ENCODE data around the gene CENPM.
"Not testable (repeated sequence)": the region's sequence is repeated elsewhere in the genome, so short reads cannot be mapped to it uniquely, and the experiment has no call there.

CENPM gene

DNA sequence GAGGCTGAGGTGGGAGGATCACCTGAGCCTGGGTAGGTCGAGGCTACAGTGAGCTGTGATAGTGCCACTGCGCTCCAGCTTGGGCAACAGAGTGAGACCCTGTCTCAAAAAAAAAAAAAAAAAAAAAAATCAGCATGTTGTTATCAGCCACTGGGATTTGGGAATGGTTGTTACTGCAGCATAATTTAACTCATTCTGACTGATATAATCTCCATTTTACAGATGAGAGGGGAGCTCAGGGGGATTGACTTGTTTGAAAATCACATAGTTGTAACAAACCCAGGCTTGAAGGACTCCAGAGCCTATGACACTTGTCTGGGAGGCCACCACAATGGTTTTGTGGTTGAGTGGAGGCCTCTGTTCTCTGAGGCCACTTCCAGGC, 19.3 kb upstream of the CENPM start:
- DNase-seq, result no peak

DNA sequence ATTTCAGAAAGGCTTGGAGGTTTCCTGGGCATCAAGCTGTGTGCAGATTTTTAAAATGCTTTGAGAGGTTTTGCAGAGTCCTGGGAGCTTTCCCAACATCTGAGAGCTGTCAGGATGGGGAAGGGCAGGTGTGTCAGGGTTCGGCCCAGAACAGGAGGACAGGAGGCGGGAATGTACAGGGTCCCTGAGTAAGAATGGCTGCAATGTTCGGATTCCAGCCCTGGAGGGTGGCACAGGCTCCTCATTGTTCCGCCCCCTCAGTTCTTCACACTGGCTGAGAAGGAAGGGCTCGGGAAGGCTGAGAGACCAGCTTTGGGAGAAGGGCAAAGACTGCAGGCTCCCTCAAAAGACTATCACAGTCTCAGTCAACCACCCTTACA, 17.1 kb upstream of the CENPM start:
- no peak for DNase-seq

- peak; percentile 24 to 40 for DNase-seq
These were observed 16.6 kb upstream of the CENPM start for GRCh38 chr22:41963453-41964111.

GRCh38 chr22:41957941-41958556, 11.1 kb upstream of the CENPM start:
- DNase-seq, result no peak

- no peak for DNase-seq
These were observed 5.8 kb upstream of the CENPM start for GRCh38 chr22:41952713-41953112.

DNA sequence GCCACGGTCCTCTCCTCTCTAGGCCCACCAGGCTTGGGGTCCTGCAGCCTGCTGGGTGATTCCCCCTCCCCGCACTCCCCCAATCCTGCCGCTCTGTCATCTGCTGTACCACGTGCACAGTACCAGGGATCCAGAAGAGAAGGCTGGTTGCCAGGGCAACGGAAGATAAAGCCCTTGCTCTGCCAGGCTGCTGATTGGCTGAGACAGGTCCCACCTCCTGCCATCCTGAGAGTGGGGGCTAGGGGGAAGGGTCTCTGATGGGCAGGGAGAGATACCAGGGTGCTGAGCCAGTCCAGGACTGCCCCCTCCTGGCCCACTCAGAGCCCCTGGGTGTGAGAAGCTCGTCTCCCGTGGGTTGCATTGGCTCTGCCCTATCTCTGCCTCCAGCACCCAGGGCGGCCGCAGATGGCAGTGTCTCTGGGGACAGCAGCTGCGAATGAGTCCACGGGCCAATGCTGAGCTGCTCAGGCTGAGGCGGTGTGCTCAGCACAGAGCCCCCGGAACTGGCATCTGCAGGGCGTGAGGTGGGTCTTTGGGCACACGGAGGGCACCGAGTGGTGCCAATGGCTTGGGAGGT, 5.0 kb upstream of the CENPM start, which contains the start of gene SMIM45:
Gene SMIM45, plus strand, starts transcription at position 253 of the 577 bp plus-strand sequence.
- no peak for DNase-seq

GRCh38 chr22:41949297-41949965, 2.5 kb upstream of the CENPM start:
- no peak for DNase-seq

DNA sequence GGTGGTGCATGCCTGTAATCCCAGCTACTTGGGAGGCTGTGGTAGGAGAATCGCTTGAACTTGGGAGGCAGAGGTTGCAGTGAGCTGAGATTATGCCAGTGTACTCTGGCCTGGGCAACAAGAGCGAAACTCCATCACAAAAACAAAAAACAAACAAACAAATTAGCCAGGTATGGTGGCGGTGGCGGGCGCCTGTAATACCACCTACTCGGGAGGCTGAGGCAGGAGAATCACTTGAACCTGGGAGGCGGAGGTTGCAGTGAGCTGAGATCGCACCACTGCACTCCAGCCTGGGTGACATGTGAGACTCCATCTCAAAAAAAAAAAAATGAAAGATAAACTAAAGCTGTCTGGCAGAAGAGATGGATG, 2.0 kb upstream of the CENPM start:
- DNase-seq, result not testable (repeated sequence)

DNA sequence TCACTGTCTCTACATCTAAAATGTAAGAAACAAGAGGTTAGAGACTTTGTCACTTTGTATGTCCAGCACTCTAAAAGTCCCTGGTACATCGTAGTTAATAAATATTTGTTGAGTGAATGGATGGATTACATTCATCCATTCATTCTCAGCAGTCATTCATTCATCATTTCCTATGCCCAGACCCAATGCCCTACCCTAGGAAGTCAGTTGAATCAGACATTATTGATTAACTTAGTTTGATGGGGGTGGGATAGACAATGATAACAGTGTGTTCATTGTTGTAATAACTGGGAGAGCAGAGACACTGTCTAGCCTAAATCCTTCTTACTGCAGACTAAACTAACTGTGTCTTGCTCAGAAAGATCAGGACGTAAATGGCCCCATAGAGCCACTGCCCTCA, 1.2 kb upstream of the CENPM start:
- no peak for DNase-seq

- DNase-seq, result no peak
These were observed 600 bp upstream of the CENPM start for GRCh38 chr22:41947424-41948080.

GRCh38 chr22:41943661-41944209, 3.2 kb downstream of the CENPM start:
- DNase-seq, result peak; percentile 17 to 46

GRCh38 chr22:41940832-41941765, 5.9 kb downstream of the CENPM start:
- peak; percentile 75 to 77 for DNase-seq

- peak; percentile 9 to 44 for DNase-seq
These were observed 6.7 kb downstream of the CENPM start for GRCh38 chr22:41939981-41940831.

DNA sequence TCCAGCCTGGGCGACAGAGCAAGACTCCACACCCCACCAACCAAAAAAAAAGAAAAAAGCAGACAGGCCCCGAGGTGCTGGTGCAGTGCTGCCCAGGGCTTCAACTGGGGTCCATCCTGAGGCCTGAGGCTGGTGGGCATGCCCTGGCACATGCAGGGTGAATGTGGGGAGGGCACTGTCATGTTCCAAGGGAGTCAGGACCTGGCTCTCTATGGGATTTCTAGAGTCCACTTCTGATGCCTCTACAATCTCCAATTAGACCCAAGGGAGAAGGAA, 10.1 kb downstream of the CENPM start:
- no peak for DNase-seq

GRCh38 chr22:41935509-41935908, 11.4 kb downstream of the CENPM start:
- no peak for DNase-seq

DNA sequence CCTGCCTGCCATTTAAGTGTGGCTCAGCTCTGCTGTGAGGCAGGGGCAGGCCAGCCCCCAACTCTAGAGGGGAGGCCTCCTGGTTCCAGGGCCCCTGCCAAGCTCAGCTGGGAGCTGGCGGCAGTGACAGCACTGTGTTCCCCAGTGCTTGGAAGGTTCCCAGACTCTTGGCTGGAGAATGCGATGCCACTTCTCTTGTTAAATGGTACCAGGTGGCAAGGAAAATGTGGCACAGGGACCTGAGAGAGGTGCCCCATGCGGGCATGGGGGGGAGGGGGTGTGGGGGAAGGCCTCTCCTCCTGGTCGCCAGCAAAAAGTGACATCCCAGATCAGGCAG, 12.0 kb downstream of the CENPM start:
- no peak for DNase-seq

DNA sequence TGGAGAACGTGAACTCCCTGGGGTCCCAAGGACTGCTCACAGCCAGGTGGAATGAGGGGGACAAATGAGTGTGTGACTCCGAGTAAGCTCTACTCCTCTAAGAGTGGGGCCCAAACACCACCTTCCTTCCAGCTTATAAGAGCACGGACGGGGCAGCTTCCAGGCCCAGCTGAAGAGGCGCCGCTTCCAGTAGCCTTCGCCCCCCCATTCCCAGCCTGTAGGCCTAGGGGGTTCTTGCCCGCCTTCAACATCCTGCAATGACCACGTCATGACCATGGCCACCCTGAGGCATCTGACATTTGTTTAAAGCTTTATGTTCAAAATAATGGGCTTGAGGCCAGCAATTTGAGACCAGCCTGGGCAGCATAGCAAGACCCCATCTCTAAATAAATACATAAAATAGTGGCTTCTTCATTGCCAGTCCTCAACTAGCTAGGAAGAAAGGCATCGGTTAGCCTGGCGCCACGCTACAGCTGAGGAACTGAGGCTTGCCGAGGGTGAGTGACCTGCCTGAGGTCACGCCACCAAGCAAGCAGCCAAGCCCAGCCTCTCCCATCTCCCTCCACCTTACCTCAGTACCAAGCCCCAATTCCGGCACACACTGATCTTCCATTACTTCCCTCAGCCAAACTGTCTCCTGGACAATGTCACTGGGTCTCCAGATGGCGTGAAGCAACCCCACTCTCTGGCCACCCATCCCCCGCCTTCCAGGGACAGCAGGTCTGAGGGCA, 12.5 kb downstream of the CENPM start:
- no peak for DNase-seq

GRCh38 chr22:41933411-41934177, 13.4 kb downstream of the CENPM start:
- no peak for DNase-seq

DNA sequence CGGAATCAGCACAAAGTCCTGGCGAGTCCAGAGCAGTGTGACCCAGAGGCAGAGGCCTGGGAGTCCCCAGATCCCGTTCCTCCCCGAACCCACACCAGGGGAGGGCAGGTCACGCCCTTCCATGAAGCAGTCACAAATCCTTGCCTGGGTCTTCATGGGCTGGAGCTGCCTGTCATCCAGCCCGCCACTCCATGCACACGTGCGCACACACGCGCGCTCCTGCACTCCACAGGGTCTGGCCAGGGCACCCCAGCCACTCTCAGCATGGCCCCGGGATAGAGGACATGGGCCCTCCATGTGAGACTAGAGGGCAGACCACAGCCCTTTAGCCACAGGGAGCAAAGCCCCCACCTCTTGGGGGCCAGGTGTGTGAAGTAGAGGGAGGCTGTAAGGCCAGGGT, 14.6 kb downstream of the CENPM start:
- no peak for DNase-seq

All from inflammatory macrophage (primary cell).